Loucy (cell line): ENCODE results near the gene RUNX1.

Experiments used
- H2AFZ ChIP-seq: fragments of 200-600 bp; sonication (generic); 2 replicates; pipeline ENCODE4 v1.6.0; 2016; ENCODE audit warnings: antibody characterized with exemption, mild to moderate bottlenecking, low read length, moderate library complexity
- H3F3A ChIP-seq: fragments of 200-600 bp; 2 replicates; pipeline ENCODE4 v1.6.0; 2016; ENCODE audit warnings: antibody characterized with exemption, low read depth, mild to moderate bottlenecking
- H3K27me3 ChIP-seq: fragments of 200-600 bp; sonication (generic); 2 replicates; pipeline ENCODE4 v1.6.1; 2014; ENCODE audit warnings: low read length, mild to moderate bottlenecking; ENCODE audit not compliant: insufficient read depth, poor library complexity, severe bottlenecking
- H3K36me3 ChIP-seq: fragments of 200-600 bp; sonication (generic); 2 replicates; pipeline ENCODE4 v1.6.1; 2016; ENCODE audit warnings: low read length; ENCODE audit not compliant: insufficient read depth
- H3K4me1 ChIP-seq: fragments of 200-600 bp; sonication (generic); 2 replicates; pipeline ENCODE4 v1.5.1; 2014; ENCODE audit warnings: low read length, mild to moderate bottlenecking; ENCODE audit not compliant: insufficient read depth, poor library complexity, severe bottlenecking
- H3K4me2 ChIP-seq: fragments of 200-600 bp; sonication (generic); 2 replicates; pipeline ENCODE4 v1.6.0; 2014; ENCODE audit warnings: antibody characterized with exemption, low read length, low read depth, mild to moderate bottlenecking; ENCODE audit not compliant: poor library complexity, severe bottlenecking
- H3K4me3 ChIP-seq: fragments of 200-600 bp; sonication (generic); 2 replicates; pipeline ENCODE4 v1.5.1; 2014; ENCODE audit warnings: low read length, mild to moderate bottlenecking, mixed read lengths; ENCODE audit not compliant: poor library complexity, severe bottlenecking
- H3K79me2 ChIP-seq: fragments of 200-600 bp; sonication (generic); 2 replicates; pipeline ENCODE4 v1.6.1; 2014; ENCODE audit warnings: low read length; ENCODE audit not compliant: insufficient read depth
- H3K9ac ChIP-seq: fragments of 200-600 bp; sonication (generic); 2 replicates; pipeline ENCODE4 v1.6.0; 2014; ENCODE audit warnings: mild to moderate bottlenecking, low read depth, low read length, moderate library complexity; ENCODE audit not compliant: poor library complexity, severe bottlenecking
- H3K9me2 ChIP-seq: fragments of 200-600 bp; sonication (generic); replicated peaks from 2 replicates; pipeline ENCODE4 v1.6.1; 2016; ENCODE audit warnings: low read depth, low read length, mixed read lengths
- H3K9me3 ChIP-seq: fragments of 200-600 bp; sonication (generic); 2 replicates; pipeline ENCODE4 v1.6.1; 2014; ENCODE audit warnings: mild to moderate bottlenecking, antibody characterized with exemption, low read length, low read depth; ENCODE audit not compliant: insufficient read depth
- H4K20me1 ChIP-seq: fragments of 200-600 bp; sonication (generic); 2 replicates; pipeline ENCODE4 v1.6.0; 2014; ENCODE audit warnings: antibody characterized with exemption, low read length, mild to moderate bottlenecking; ENCODE audit not compliant: insufficient read depth, poor library complexity, severe bottlenecking
- CTCF ChIP-seq: fragments of 200-600 bp; sonication (generic); conservative IDR thresholded peaks from 2 replicates; pipeline ENCODE4 v1.5.1; 2014; ENCODE audit warnings: mild to moderate bottlenecking, antibody characterized with exemption, low read length
- EZH2phosphoT487 ChIP-seq: fragments of 200-600 bp; IDR thresholded peaks from 2 replicates; pipeline ENCODE4 v1.6.1; 2018; ENCODE audit warnings: antibody characterized with exemption, mild to moderate bottlenecking, moderate library complexity, borderline replicate concordance

Gene RUNX1

DNA sequence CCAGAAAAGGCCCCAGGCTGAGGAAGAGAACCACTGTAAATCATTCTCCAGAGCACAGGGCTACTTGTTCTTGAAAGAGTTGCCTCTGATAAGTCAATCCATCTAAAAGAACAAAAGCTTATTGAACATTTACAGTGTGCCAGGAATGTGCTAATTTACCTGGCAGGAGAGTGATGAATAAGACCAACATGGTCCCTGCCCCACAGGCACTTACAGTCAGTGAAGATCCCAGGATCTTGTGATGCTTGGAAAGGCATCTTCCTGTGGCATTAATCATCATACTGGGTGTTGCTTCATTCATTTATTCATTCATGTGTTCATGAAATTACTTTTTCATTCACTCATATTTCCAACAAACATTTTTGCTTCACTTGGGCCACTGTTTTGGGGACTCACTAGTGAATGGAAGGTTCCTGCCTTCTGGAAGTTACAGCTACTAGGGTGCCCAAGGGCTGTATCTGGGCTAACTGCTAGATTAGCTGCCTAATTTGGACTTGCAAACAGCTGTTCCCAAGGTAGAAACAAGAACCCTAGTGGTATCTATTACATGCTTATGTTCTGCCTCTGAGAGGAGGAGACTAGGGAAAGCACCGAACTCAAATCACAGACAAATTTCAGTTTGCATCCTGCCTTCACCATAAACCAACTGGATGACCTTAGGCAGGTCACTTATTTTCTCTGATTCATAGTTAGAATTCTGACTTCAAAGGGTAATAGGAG, 246.8 kb downstream of the RUNX1 start:
- H3K79me2 ChIP-seq: peaks cover 34% of the 10 kb centered on the region
- TF ChIP-seq CTCF: no peak
- TF ChIP-seq EZH2phosphoT487: no peak
- H2AFZ ChIP-seq: no peak overlapping the region
- no peaks in the 10 kb centered on the region for H3K9me2 ChIP-seq
- 0 out of 2 replicates have a peak, but pooled peaks cover 4% of the 10 kb centered on the region for H3F3A ChIP-seq
- H3K4me3 ChIP-seq: no peak overlapping the region
- peaks cover 56% of the 10 kb centered on the region for H4K20me1 ChIP-seq
- H3K27me3 ChIP-seq: no peaks in the 10 kb centered on the region
- H3K4me1 ChIP-seq: peaks cover 2% of the 10 kb centered on the region
- peaks cover 95% of the 10 kb centered on the region for H3K36me3 ChIP-seq
- no peak overlapping the region for H3K9ac ChIP-seq
- H3K9me3 ChIP-seq: no peaks in the 10 kb centered on the region
- no peak overlapping the region for H3K4me2 ChIP-seq

GRCh38 chr21:34801519-34802132, 247.5 kb downstream of the RUNX1 start:
- Histone ChIP-seq H4K20me1 (peaks cover 49% of the 10 kb centered on the region), H3K79me2 (peaks cover 28% of the 10 kb centered on the region), H3K9ac (no peak overlapping the region), H3K4me1 (no peaks in the 10 kb centered on the region), H3K27me3 (no peaks in the 10 kb centered on the region), H2AFZ (no peak overlapping the region), H3K36me3 (peaks cover 95% of the 10 kb centered on the region), H3K4me2 (no peak overlapping the region), H3F3A (0 out of 2 replicates have a peak, but pooled peaks cover 3% of the 10 kb centered on the region), H3K4me3 (no peak overlapping the region), H3K9me3 (no peaks in the 10 kb centered on the region), H3K9me2 (no peaks in the 10 kb centered on the region)
- TF ChIP-seq EZH2phosphoT487: no peak
- peak; percentile 66 for TF ChIP-seq CTCF

GRCh38 chr21:34800797-34801518, 248.1 kb downstream of the RUNX1 start:
- no peaks in the 10 kb centered on the region for H3K9me2 ChIP-seq
- TF ChIP-seq EZH2phosphoT487: no peak
- no peak for TF ChIP-seq CTCF
- no peaks in the 10 kb centered on the region for H3K27me3 ChIP-seq
- H3K9me3 ChIP-seq: no peaks in the 10 kb centered on the region
- H2AFZ ChIP-seq: no peak overlapping the region
- no peaks in the 10 kb centered on the region for H3K4me1 ChIP-seq
- H4K20me1 ChIP-seq: peaks cover 43% of the 10 kb centered on the region
- H3K4me3 ChIP-seq: no peak overlapping the region
- no peak overlapping the region for H3K9ac ChIP-seq
- peaks cover 96% of the 10 kb centered on the region for H3K36me3 ChIP-seq
- H3K4me2 ChIP-seq: no peak overlapping the region
- no peaks in the 10 kb centered on the region for H3F3A ChIP-seq
- peaks cover 23% of the 10 kb centered on the region for H3K79me2 ChIP-seq
